HepG2 (cell line): Measurements from ENCODE around the gene COQ5. TPM values are rescaled to one million over a fixed set of nuclear protein-coding genes. Genes with fewer than 3 reads are reported as not detected.

ENCODE experiments used
- ASH2L ChIP-seq: fragments of 300-600, 200-600 bp; sonication (generic); IDR thresholded peaks from 2 replicates; pipeline ENCODE4 v1.7.0; 2017; ENCODE audit warnings: low read depth, mild to moderate bottlenecking, moderate library complexity, mixed read lengths, low read length; ENCODE audit not compliant: insufficient read length
- HMG20A ChIP-seq: IDR thresholded peaks from 2 replicates; pipeline ENCODE4 v1.6.1; 2016; ENCODE audit warnings: borderline replicate concordance
- RFX5 ChIP-seq: IDR thresholded peaks from 2 replicates; pipeline ENCODE4 v1.6.1; 2011; ENCODE audit warnings: low read depth, low read length, improper control_type of control experiment
- SNAI1 ChIP-seq: sonication (generic); formaldehyde crosslinking; IDR thresholded peaks from 2 replicates; pipeline ENCODE4 v1.5.0; 2020; ENCODE audit warnings: mild to moderate bottlenecking, missing genetic modification reagents, borderline replicate concordance
- TEAD2 ChIP-seq: sonication (generic); formaldehyde crosslinking; IDR thresholded peaks from 2 replicates; pipeline ENCODE4 v1.9.0; 2021; ENCODE audit warnings: missing genetic modification reagents
- YY1 ChIP-seq: IDR thresholded peaks from 2 replicates; pipeline ENCODE4 v1.6.1; 2011; ENCODE audit warnings: low read length, low read depth, moderate library complexity, mild to moderate bottlenecking; ENCODE audit not compliant: insufficient read depth, insufficient replicate concordance
- ZNF766 ChIP-seq: sonication (generic); formaldehyde crosslinking; IDR thresholded peaks from 2 replicates; pipeline ENCODE4 v1.5.0; 2020; ENCODE audit warnings: missing genetic modification reagents, borderline replicate concordance
- polyA plus RNA-seq, 8 experiments: library from polyadenylated mRNA; depleted of rRNA in 3 of 8; stranded (reverse) in 7 of 8; unstranded in 1 of 8; fragments of >200 nt; fragmentation: Illumina TruSeq in 4 of 8; extraction: Trizol in 4 of 8; gene quantifications; 2 replicates each; pipeline versions ENCODE4 v1.2.1 to v1.2.3, GENCODE V29; 2011 to 2016; ENCODE audit warnings: low read depth in 4 of 8, missing spikeins in 1 of 8, mixed read lengths in 1 of 8; ENCODE audit not compliant: insufficient read depth in 1 of 8
- total RNA-seq, 5 experiments: library from RNA; depleted of rRNA; stranded (reverse); fragments of >200 nt; fragmentation: Illumina TruSeq; extraction: Trizol; gene quantifications; 2 replicates each; pipeline ENCODE4 v1.2.3, GENCODE V29; 2016; ENCODE audit warnings: low read depth in 1 of 5
- TF ChIP-seq, protein P1 (sequence below), 2 experiments: sonication (generic) in 1 of 2; formaldehyde crosslinking in 1 of 2; IDR thresholded peaks; 2 replicates each; pipeline versions ENCODE4 v1.4.0 to v1.6.1; 2016 to 2020; ENCODE audit warnings: borderline replicate concordance in 1 of 2, low read depth in 1 of 2, mild to moderate bottlenecking in 1 of 2, missing genetic modification reagents in 1 of 2
- TF ChIP-seq, protein P2 (sequence below): IDR thresholded peaks from 2 replicates; pipeline ENCODE4 v1.6.1; 2016; ENCODE audit warnings: missing biosample characterization, missing genetic modification reagents, low read depth
- TF ChIP-seq, protein P3 (sequence below): sonication (generic); formaldehyde crosslinking; conservative IDR thresholded peaks from 2 replicates; pipeline ENCODE4 v1.5.0; 2020; ENCODE audit warnings: missing genetic modification reagents
- TF ChIP-seq, protein P4 (sequence below), 2 experiments: IDR thresholded peaks; 2 replicates each; pipeline ENCODE4 v1.6.1; 2011 to 2012; ENCODE audit warnings: low read length in 2 of 2, borderline replicate concordance in 1 of 2, low read depth in 1 of 2, mild to moderate bottlenecking in 1 of 2, moderate library complexity in 1 of 2
- TF ChIP-seq, protein P5 (sequence below): sonication (generic); formaldehyde crosslinking; IDR thresholded peaks from 2 replicates; pipeline ENCODE4 v1.4.0; 2020; ENCODE audit warnings: low read depth, missing genetic modification reagents

COQ5 gene
- total and polyA plus RNA-seq, 2 of the 13 experiments (the other 11 are each of a cell fraction or from before 2014, with no cell fraction given) = 36.4 to 41.5 TPM

DNA sequence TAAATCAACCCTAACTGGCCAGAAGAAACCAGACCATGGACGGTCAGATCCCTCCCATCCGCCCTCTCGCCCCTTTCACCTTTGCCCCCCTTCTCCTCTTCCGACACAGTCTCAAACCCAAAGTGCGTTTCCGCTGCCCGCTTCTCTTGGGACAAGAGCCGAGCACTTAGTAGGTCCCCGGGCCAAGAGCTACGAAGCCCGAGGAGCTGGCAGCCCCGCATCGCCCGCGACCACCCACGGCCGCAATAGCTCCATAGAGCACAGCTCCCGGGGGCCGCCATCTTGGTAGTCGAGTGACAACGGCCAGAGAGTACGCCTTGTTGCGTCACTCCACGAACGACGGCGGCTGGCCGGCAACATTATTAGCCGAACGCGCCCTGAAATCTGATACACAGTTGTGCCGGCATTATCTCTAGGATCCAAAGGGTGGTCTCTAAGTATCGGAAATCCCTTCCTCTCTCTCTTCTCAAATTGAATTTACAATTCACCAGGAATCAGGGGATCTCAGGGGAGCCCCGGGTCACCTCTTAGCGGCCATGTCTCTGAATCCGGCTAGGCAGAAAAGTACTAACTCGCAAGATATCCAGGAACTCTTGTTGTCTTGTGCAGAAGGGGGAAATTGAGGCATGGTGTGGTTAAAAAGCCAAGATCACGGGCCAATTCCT lies at the start of gene COQ5 (continued):
- TF ChIP-seq, protein P1, sequence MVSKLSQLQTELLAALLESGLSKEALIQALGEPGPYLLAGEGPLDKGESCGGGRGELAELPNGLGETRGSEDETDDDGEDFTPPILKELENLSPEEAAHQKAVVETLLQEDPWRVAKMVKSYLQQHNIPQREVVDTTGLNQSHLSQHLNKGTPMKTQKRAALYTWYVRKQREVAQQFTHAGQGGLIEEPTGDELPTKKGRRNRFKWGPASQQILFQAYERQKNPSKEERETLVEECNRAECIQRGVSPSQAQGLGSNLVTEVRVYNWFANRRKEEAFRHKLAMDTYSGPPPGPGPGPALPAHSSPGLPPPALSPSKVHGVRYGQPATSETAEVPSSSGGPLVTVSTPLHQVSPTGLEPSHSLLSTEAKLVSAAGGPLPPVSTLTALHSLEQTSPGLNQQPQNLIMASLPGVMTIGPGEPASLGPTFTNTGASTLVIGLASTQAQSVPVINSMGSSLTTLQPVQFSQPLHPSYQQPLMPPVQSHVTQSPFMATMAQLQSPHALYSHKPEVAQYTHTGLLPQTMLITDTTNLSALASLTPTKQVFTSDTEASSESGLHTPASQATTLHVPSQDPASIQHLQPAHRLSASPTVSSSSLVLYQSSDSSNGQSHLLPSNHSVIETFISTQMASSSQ (IDR thresholded peaks at IDR 0.05; ENCODE audit: low read depth) = no peak
- TF ChIP-seq, protein P1 (CRISPR knock-in tag; IDR thresholded peaks at IDR 0.05; ENCODE audit: borderline replicate concordance) = peak; percentile 71; the same call in 1 of the 2 replicates
- TF ChIP-seq, protein P2, sequence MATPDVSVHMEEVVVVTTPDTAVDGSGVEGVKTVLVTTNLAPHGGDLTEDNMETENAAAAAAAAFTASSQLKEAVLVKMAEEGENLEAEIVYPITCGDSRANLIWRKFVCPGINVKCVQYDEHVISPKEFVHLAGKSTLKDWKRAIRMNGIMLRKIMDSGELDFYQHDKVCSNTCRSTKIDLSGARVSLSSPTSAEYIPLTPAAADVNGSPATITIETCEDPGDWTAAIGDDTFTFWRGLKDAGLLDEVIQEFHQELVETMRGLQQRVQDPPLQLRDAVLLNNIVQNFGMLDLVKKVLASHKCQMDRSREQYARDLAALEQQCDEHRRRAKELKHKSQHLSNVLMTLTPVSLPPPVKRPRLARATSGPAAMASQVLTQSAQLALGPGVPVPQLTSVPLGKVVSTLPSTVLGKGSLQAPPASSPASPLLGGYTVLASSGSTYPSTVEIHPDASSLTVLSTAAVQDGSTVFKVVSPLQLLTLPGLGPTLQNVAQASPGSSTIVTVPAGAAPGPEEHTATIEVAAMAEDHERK = peak; percentile 50; the same call in 1 of the 2 replicates
- TF ChIP-seq, protein P3, sequence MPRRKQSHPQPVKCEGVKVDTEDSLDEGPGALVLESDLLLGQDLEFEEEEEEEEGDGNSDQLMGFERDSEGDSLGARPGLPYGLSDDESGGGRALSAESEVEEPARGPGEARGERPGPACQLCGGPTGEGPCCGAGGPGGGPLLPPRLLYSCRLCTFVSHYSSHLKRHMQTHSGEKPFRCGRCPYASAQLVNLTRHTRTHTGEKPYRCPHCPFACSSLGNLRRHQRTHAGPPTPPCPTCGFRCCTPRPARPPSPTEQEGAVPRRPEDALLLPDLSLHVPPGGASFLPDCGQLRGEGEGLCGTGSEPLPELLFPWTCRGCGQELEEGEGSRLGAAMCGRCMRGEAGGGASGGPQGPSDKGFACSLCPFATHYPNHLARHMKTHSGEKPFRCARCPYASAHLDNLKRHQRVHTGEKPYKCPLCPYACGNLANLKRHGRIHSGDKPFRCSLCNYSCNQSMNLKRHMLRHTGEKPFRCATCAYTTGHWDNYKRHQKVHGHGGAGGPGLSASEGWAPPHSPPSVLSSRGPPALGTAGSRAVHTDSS = no peak
- TF ChIP-seq, protein P4, sequence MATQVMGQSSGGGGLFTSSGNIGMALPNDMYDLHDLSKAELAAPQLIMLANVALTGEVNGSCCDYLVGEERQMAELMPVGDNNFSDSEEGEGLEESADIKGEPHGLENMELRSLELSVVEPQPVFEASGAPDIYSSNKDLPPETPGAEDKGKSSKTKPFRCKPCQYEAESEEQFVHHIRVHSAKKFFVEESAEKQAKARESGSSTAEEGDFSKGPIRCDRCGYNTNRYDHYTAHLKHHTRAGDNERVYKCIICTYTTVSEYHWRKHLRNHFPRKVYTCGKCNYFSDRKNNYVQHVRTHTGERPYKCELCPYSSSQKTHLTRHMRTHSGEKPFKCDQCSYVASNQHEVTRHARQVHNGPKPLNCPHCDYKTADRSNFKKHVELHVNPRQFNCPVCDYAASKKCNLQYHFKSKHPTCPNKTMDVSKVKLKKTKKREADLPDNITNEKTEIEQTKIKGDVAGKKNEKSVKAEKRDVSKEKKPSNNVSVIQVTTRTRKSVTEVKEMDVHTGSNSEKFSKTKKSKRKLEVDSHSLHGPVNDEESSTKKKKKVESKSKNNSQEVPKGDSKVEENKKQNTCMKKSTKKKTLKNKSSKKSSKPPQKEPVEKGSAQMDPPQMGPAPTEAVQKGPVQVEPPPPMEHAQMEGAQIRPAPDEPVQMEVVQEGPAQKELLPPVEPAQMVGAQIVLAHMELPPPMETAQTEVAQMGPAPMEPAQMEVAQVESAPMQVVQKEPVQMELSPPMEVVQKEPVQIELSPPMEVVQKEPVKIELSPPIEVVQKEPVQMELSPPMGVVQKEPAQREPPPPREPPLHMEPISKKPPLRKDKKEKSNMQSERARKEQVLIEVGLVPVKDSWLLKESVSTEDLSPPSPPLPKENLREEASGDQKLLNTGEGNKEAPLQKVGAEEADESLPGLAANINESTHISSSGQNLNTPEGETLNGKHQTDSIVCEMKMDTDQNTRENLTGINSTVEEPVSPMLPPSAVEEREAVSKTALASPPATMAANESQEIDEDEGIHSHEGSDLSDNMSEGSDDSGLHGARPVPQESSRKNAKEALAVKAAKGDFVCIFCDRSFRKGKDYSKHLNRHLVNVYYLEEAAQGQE (IDR thresholded peaks at IDR 0.05; ENCODE audit: borderline replicate concordance in 1 of 2, low read depth in 1 of 2, low read length in 2 of 2) = peak in 1 of 2 experiments; percentile 58; a peak in 1 of 4 replicates
- TF ChIP-seq YY1 = peak; percentile 99
- no peak for TF ChIP-seq HMG20A
- no peak for TF ChIP-seq ZNF766
- TF ChIP-seq, protein P5, sequence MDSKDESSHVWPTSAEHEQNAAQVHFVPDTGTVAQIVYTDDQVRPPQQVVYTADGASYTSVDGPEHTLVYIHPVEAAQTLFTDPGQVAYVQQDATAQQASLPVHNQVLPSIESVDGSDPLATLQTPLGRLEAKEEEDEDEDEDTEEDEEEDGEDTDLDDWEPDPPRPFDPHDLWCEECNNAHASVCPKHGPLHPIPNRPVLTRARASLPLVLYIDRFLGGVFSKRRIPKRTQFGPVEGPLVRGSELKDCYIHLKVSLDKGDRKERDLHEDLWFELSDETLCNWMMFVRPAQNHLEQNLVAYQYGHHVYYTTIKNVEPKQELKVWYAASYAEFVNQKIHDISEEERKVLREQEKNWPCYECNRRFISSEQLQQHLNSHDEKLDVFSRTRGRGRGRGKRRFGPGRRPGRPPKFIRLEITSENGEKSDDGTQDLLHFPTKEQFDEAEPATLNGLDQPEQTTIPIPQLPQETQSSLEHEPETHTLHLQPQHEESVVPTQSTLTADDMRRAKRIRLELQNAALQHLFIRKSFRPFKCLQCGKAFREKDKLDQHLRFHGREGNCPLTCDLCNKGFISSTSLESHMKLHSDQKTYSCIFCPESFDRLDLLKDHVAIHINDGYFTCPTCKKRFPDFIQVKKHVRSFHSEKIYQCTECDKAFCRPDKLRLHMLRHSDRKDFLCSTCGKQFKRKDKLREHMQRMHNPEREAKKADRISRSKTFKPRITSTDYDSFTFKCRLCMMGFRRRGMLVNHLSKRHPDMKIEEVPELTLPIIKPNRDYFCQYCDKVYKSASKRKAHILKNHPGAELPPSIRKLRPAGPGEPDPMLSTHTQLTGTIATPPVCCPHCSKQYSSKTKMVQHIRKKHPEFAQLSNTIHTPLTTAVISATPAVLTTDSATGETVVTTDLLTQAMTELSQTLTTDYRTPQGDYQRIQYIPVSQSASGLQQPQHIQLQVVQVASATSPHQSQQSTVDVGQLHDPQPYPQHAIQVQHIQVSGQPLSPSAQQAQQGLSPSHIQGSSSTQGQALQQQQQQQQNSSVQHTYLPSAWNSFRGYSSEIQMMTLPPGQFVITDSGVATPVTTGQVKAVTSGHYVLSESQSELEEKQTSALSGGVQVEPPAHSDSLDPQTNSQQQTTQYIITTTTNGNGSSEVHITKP (CRISPR knock-in tag) = peak; percentile 68; the same call in 1 of the 2 replicates
- TF ChIP-seq TEAD2 = no peak
- peak; percentile 93 for TF ChIP-seq ASH2L
- no peak for TF ChIP-seq SNAI1 (CRISPR knock-in tag)
- TF ChIP-seq RFX5 = no peak
